NCI-H2029 (cell line): ENCODE data around the gene MTNR1B.

Source experiments
- DNase-seq: peaks from one replicate; lab custom pipeline; 2025; lab: John Stamatoyannopoulos, UW

MTNR1B gene

GRCh38 chr11:92969634-92970347 is at the start of gene MTNR1B:
MTNR1B (plus strand) TSS chr11:92969651; CDS start chr11:92969726, 75 bp downstream.
- no peak for DNase-seq

- no peak for DNase-seq
Measured at GRCh38 chr11:92920331-92920730, 49.1 kb upstream of the MTNR1B start.

GRCh38 chr11:92922731-92923130 is 46.7 kb upstream of the MTNR1B start:
- DNase-seq: no peak

GRCh38 chr11:92929246-92929645 is 40.2 kb upstream of the MTNR1B start:
- no peak for DNase-seq

- no peak for DNase-seq
Measured at GRCh38 chr11:92929653-92930052, 39.8 kb upstream of the MTNR1B start.

- no peak for DNase-seq
Measured at GRCh38 chr11:92931746-92932422, 37.6 kb upstream of the MTNR1B start.

GRCh38 chr11:92939305-92939704 is 30.1 kb upstream of the MTNR1B start:
- no peak for DNase-seq

GRCh38 chr11:92941676-92942571 is 27.5 kb upstream of the MTNR1B start:
- DNase-seq: no peak

- DNase-seq: no peak
Measured at GRCh38 chr11:92946707-92947106, 22.7 kb upstream of the MTNR1B start.

- DNase-seq: no peak
Measured at GRCh38 chr11:92948116-92948515, 21.3 kb upstream of the MTNR1B start.

- DNase-seq: no peak
Measured at GRCh38 chr11:92954003-92954402, 15.4 kb upstream of the MTNR1B start.

- DNase-seq: no peak
Measured at GRCh38 chr11:92955860-92956259, 13.6 kb upstream of the MTNR1B start.

- no peak for DNase-seq
Measured at GRCh38 chr11:92960886-92961285, 8.6 kb upstream of the MTNR1B start.

GRCh38 chr11:92962446-92962845 is 7.0 kb upstream of the MTNR1B start:
- no peak for DNase-seq

- DNase-seq: no peak
Measured at GRCh38 chr11:92964471-92964870, 5.0 kb upstream of the MTNR1B start.

GRCh38 chr11:92965196-92965595 is 4.3 kb upstream of the MTNR1B start:
- no peak for DNase-seq

- DNase-seq: no peak
Measured at GRCh38 chr11:92967178-92967577, 2.3 kb upstream of the MTNR1B start.

- DNase-seq: no peak
Measured at GRCh38 chr11:92967867-92968266, 1.6 kb upstream of the MTNR1B start.

- no peak for DNase-seq
Measured at GRCh38 chr11:92969293-92969633, 188 bp upstream of the MTNR1B start.

- DNase-seq: no peak
Measured at GRCh38 chr11:92972248-92972647, 2.8 kb downstream of the MTNR1B start.

- DNase-seq: no peak
Measured at GRCh38 chr11:92975285-92975684, 5.8 kb downstream of the MTNR1B start.

- DNase-seq: no peak
Measured at GRCh38 chr11:92976681-92977080, 7.2 kb downstream of the MTNR1B start.

GRCh38 chr11:92977401-92977800 is 8.0 kb downstream of the MTNR1B start:
- no peak for DNase-seq
